ENCODE results near the gene BACE2. TPM values are rescaled to one million over a fixed set of nuclear protein-coding genes. Genes with fewer than 3 reads are reported as not detected.

Gene BACE2
- total and polyA plus RNA-seq, 4 donors, result 1.7 to 16.7 (median 5.6) TPM

GRCh38 chr21:41170442-41170841 lies 2.5 kb downstream of the BACE2 start:
- no peak overlapping the region for H3K9ac ChIP-seq (ENCODE audit: low read depth in 1 of 2, low read length in 2 of 2)
- no peaks in the 10 kb centered on the region for H3K9me3 ChIP-seq (ENCODE audit: control insufficient read depth in 4 of 4, low read length in 3 of 4)
- peaks cover 0 to 17% (median 7%) of the 10 kb centered on the region in 4 donors for H3K4me1 ChIP-seq (ENCODE audit: control insufficient read depth in 4 of 4, insufficient read depth in 4 of 4, low read length in 3 of 4)
- peaks cover 2 to 5% (median 4%) of the 10 kb centered on the region in 4 donors for H3K27me3 ChIP-seq (ENCODE audit: control insufficient read depth in 4 of 4, insufficient read depth in 4 of 4, low read length in 3 of 4)
- WGBS, result 19% methylated on average over 2 of the region's 2 CpGs
- H3K4me3 ChIP-seq (ENCODE audit: low read depth in 1 of 3, low read length in 3 of 3), result no peak overlapping the region
- DNase-seq (ENCODE audit: low spot score), result peak; percentile 66
- H3K36me3 ChIP-seq (ENCODE audit: control insufficient read depth in 4 of 4, insufficient read depth in 3 of 4, low read depth in 1 of 4, low read length in 3 of 4), result no peaks in the 10 kb centered on the region
- H3K27ac ChIP-seq (ENCODE audit: low read depth in 1 of 2, low read length in 2 of 2), result peak overlapping the region in 1 of 2 donors; percentile 12
- peak in 1 of 2 donors; percentile 25 for TF ChIP-seq RAD21 (IDR thresholded peaks at IDR 0.05)
- TF ChIP-seq CTCF (IDR thresholded peaks at IDR 0.05; ENCODE audit: low read depth, low read length, missing input control), result peak; percentile 42
- TF ChIP-seq ZBTB33 (IDR thresholded peaks at IDR 0.05), result no peak

- H3K9ac ChIP-seq (ENCODE audit: low read depth in 1 of 2, low read length in 2 of 2), result no peak overlapping the region
- peaks cover 2 to 5% (median 4%) of the 10 kb centered on the region in 4 donors for H3K27me3 ChIP-seq (ENCODE audit: control insufficient read depth in 4 of 4, insufficient read depth in 4 of 4, low read length in 3 of 4)
- no peak for DNase-seq (ENCODE audit: low spot score)
- peaks cover 0 to 17% (median 7%) of the 10 kb centered on the region in 4 donors for H3K4me1 ChIP-seq (ENCODE audit: control insufficient read depth in 4 of 4, insufficient read depth in 4 of 4, low read length in 3 of 4)
- TF ChIP-seq EGR1 (IDR thresholded peaks at IDR 0.05; ENCODE audit: low read depth in 2 of 2) (no peak), NR2F2 (IDR thresholded peaks at IDR 0.05) (no peak), SP1 (IDR thresholded peaks at IDR 0.05) (no peak), MAX (IDR thresholded peaks at IDR 0.05) (no peak), ATF3 (IDR thresholded peaks at IDR 0.05) (no peak), YY1 (IDR thresholded peaks at IDR 0.05) (no peak), HNF4G (IDR thresholded peaks at IDR 0.05) (no peak)
- peak overlapping the region in 1 of 2 donors; percentile 12 for H3K27ac ChIP-seq (ENCODE audit: low read depth in 1 of 2, low read length in 2 of 2)
- H3K36me3 ChIP-seq (ENCODE audit: control insufficient read depth in 4 of 4, insufficient read depth in 3 of 4, low read depth in 1 of 4, low read length in 3 of 4), result no peaks in the 10 kb centered on the region
- 60% methylated on average over 15 of the region's 15 CpGs for WGBS
- no peak overlapping the region for H3K4me3 ChIP-seq (ENCODE audit: low read depth in 1 of 3, low read length in 3 of 3)
- no peaks in the 10 kb centered on the region for H3K9me3 ChIP-seq (ENCODE audit: control insufficient read depth in 4 of 4, low read length in 3 of 4)
These were observed 3.1 kb downstream of the BACE2 start for GRCh38 chr21:41170859-41171609.

GRCh38 chr21:41175080-41175479 lies 7.1 kb downstream of the BACE2 start:
- no peak for DNase-seq (ENCODE audit: low spot score)
- WGBS, result 77% methylated on average over 6 of the region's 6 CpGs
- no peak overlapping the region for H3K27ac ChIP-seq (ENCODE audit: low read depth in 1 of 2, low read length in 2 of 2)
- no peaks in the 10 kb centered on the region for H3K36me3 ChIP-seq (ENCODE audit: control insufficient read depth in 4 of 4, insufficient read depth in 3 of 4, low read depth in 1 of 4, low read length in 3 of 4)
- H3K9ac ChIP-seq (ENCODE audit: low read depth in 1 of 2, low read length in 2 of 2), result no peak overlapping the region
- H3K4me1 ChIP-seq (ENCODE audit: control insufficient read depth in 4 of 4, insufficient read depth in 4 of 4, low read length in 3 of 4), result no peaks in the 10 kb centered on the region
- no peak overlapping the region for H3K4me3 ChIP-seq (ENCODE audit: low read depth in 1 of 3, low read length in 3 of 3)
- no peaks in the 10 kb centered on the region for H3K9me3 ChIP-seq (ENCODE audit: control insufficient read depth in 4 of 4, low read length in 3 of 4)
- peaks cover 0 to 5% (median under 1%) of the 10 kb centered on the region in 4 donors for H3K27me3 ChIP-seq (ENCODE audit: control insufficient read depth in 4 of 4, insufficient read depth in 4 of 4, low read length in 3 of 4)
- TF ChIP-seq MAX (IDR thresholded peaks at IDR 0.05), result no peak
- no peak for TF ChIP-seq YY1 (IDR thresholded peaks at IDR 0.05)
- TF ChIP-seq RAD21 (IDR thresholded peaks at IDR 0.05), result no peak
- no peak for TF ChIP-seq JUND (IDR thresholded peaks at IDR 0.05)
- TF ChIP-seq REST (IDR thresholded peaks at IDR 0.05), result no peak
- no peak for TF ChIP-seq EGR1 (IDR thresholded peaks at IDR 0.05; ENCODE audit: low read depth in 2 of 2)
- no peak for TF ChIP-seq FOXA1 (IDR thresholded peaks at IDR 0.05)
- no peak for TF ChIP-seq TAF1 (conservative IDR thresholded peaks at IDR 0.05)
- TF ChIP-seq ATF3 (IDR thresholded peaks at IDR 0.05), result no peak
- TF ChIP-seq HNF4G (IDR thresholded peaks at IDR 0.05), result no peak
- TF ChIP-seq SP1 (IDR thresholded peaks at IDR 0.05), result no peak
- TF ChIP-seq HNF4A (conservative IDR thresholded peaks at IDR 0.05), result no peak
- no peak for TF ChIP-seq ZBTB33 (IDR thresholded peaks at IDR 0.05)

Data from liver (tissue), 9 donors.